Tibial nerve (tissue), 3 donors: Measurements from ENCODE around the gene KCTD13.

ENCODE experiments used
- POLR2A ChIP-seq, 2 donors: fragments of 450-650 bp; IDR thresholded peaks; one replicate each; pipeline ENCODE4 v1.6.1; 2017; ENCODE audit warnings: antibody characterized with exemption in 2 of 2, mild to moderate bottlenecking in 2 of 2, moderate library complexity in 2 of 2
- TF ChIP-seq, protein P1 (sequence below), 5 experiments: fragments of 200-600 bp in 3 of 5; fragments of 450-650 bp in 2 of 5; sonication (generic) in 3 of 5; IDR thresholded peaks; one replicate each; pipeline ENCODE4 v1.5.1; 2016 to 2019; ENCODE audit warnings: antibody characterized with exemption in 5 of 5, mild to moderate bottlenecking in 3 of 5, moderate library complexity in 2 of 5

DNA sequence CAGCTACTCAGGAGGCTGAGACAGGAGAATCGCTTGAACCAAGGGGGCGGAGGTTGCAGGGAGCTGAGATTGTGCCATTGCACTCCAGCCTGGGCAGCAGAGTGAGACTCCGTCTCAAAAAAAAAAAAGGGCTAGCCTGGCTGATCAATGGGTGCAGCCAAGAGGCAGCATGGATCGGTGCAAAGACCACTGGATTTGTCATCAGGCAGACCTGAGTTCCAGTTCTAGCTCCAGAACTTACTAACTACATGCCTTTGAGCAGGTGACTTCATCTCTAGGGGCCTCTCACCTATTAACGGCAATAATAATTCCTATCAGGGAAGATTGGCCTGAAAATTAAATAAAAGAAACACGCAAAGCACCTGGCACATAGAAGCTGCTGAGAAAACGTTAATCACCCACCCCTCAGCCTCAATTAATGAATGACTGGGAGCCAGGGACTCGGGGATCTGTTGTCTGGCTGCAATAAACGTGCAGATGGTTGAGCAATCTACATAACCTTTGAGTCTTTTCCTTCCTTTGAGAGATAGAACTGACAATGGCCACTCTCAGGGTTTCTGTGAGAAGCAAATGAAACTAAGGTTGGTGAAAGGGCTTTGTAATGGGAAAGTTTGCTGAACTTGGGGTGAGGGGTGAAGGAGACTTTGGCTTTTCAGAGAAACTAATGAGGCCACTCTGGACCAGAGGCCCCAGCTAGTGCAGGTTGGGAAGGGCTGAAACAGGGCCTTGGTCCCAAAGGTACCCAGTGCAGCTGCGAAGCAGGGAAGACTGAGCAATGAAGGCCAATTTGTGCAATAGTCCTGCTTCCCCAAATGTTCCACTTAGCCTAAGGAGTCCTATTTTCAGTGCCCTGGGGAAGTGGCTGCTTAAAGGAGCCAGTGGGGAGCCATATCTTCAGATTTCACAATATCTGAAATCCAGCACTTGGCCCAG lies 34.2 kb downstream of the KCTD13 start:
- TF ChIP-seq, protein P1, sequence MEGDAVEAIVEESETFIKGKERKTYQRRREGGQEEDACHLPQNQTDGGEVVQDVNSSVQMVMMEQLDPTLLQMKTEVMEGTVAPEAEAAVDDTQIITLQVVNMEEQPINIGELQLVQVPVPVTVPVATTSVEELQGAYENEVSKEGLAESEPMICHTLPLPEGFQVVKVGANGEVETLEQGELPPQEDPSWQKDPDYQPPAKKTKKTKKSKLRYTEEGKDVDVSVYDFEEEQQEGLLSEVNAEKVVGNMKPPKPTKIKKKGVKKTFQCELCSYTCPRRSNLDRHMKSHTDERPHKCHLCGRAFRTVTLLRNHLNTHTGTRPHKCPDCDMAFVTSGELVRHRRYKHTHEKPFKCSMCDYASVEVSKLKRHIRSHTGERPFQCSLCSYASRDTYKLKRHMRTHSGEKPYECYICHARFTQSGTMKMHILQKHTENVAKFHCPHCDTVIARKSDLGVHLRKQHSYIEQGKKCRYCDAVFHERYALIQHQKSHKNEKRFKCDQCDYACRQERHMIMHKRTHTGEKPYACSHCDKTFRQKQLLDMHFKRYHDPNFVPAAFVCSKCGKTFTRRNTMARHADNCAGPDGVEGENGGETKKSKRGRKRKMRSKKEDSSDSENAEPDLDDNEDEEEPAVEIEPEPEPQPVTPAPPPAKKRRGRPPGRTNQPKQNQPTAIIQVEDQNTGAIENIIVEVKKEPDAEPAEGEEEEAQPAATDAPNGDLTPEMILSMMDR (IDR thresholded peaks at IDR 0.05), result no peak
- no peak for TF ChIP-seq POLR2A (IDR thresholded peaks at IDR 0.05)
